GM12891 (cell line): ENCODE measurements around the gene TNFRSF13B.
"Not testable (repeated sequence)": the region's sequence is repeated elsewhere in the genome, so short reads cannot be mapped to it uniquely, and the experiment has no call there.

Experiments
- DNase-seq: peaks from one replicate; pipeline ENCODE4 v3.0.0; 2011; ENCODE audit warnings: low spot score; ENCODE audit not compliant: insufficient read length
- FAIRE-seq: peaks from 2 replicates; lab custom pipeline; 2011; peaks lifted over from hg19 to GRCh38; lab: Jason Lieb, UNC
- PAX5 ChIP-seq: IDR thresholded peaks from 2 replicates; pipeline ENCODE4 v1.6.1; 2011; ENCODE audit warnings: low read length, moderate library complexity, mild to moderate bottlenecking; ENCODE audit not compliant: insufficient read depth, severe bottlenecking
- POLR2A ChIP-seq: IDR thresholded peaks from 2 replicates; pipeline ENCODE4 v1.6.1; 2011; ENCODE audit warnings: low read depth, low read length, control low read depth
- POLR2AphosphoS5 ChIP-seq: IDR thresholded peaks from 2 replicates; pipeline ENCODE4 v1.6.1; 2011; ENCODE audit warnings: low read depth, low read length, control low read depth
- POU2F2 ChIP-seq: IDR thresholded peaks from 2 replicates; pipeline ENCODE4 v1.6.1; 2011; ENCODE audit warnings: low read depth, mild to moderate bottlenecking, control low read depth, low read length, moderate library complexity
- SPI1 ChIP-seq: IDR thresholded peaks from 2 replicates; pipeline ENCODE4 v1.6.1; 2011; ENCODE audit warnings: low read depth, low read length, control low read depth
- TAF1 ChIP-seq: IDR thresholded peaks from 2 replicates; pipeline ENCODE4 v1.6.1; 2011; ENCODE audit warnings: low read depth, low read length, control low read depth

TNFRSF13B gene

GRCh38 chr17:17015230-17015629, 43.3 kb upstream of the TNFRSF13B start:
- no peak for TF ChIP-seq SPI1
- TF ChIP-seq POU2F2, result no peak
- TF ChIP-seq POLR2A, result no peak
- no peak for TF ChIP-seq TAF1
- no peak for TF ChIP-seq PAX5
- no peak for TF ChIP-seq POLR2AphosphoS5
- FAIRE-seq (no peak), DNase-seq (no peak)

GRCh38 chr17:17014748-17015124, 42.8 kb upstream of the TNFRSF13B start:
- not testable (repeated sequence) for FAIRE-seq, DNase-seq

- not testable (repeated sequence) for FAIRE-seq
These were observed 42.2 kb upstream of the TNFRSF13B start for GRCh38 chr17:17013828-17014747.

DNA sequence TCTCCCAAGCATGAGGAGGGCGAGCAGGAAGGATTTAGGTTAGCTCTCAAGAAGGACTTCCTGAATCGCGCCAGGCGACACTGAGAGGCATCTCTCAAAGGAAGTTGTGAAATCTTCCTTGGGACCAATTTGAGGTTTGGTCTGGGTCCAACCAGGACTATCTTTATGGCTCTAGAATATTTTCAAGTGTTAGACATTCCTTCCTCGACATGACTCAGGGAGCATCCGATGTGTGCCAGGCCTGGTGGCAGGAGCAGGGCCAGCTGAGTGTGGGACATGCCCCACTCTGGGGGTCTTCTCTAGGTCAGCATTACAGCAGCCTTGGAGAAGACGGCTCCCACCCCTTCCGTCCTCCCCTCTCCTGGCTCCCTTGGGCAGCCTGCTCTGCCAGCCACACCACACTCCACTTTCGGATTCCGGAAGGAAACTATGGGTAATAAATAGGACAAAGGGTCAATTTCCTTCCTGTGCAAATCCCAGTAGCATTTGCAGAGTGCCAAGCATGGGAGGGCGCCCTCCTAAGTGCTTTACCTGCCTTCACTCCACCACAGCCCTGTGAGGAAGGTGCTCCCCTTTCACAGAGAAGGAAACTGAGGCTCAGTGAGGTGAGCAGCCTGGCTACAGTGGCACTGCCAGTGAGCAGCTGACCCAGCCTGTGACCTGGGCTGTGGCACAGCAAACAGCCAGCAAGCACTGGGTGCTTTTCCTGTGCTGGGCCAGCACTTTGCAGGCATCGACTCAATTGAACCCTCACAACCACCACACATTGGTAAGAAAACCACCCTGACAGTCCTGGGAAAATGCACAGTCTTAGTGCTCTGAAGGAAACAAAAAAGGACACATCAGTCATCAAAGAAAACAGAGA, 39.4 kb upstream of the TNFRSF13B start:
- not testable (repeated sequence) for DNase-seq, FAIRE-seq

More at GRCh38 chr17:17013828-17014747, 42.2 kb upstream of the TNFRSF13B start:
- not testable (repeated sequence) for DNase-seq

GRCh38 chr17:17010545-17011034, 38.7 kb upstream of the TNFRSF13B start:
- not testable (repeated sequence) for DNase-seq, FAIRE-seq

- not testable (repeated sequence) for DNase-seq
- FAIRE-seq, result peak; percentile 68
These were observed 38.1 kb upstream of the TNFRSF13B start for GRCh38 chr17:17009972-17010371.

GRCh38 chr17:17008621-17009397, 36.9 kb upstream of the TNFRSF13B start:
- FAIRE-seq, DNase-seq: not testable (repeated sequence)

DNA sequence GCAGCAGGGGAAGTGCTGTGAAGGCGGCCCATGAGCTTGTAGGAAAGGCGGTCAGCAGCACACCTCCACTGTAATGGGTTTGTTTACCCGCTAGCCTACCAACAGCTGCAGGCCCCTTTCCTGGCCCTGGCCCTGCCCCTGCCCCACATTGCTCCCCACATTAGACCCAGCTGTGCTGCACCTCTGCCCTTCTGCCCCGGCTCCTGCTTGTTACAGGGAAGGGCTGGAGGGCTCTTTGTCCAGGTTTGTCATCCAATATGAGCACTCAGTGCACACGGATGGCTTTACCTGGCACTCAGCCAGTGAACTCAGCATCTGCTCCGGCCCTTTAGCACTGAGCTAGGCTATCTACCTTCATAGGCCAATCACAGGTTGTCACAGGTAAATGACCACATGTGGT, 36.0 kb upstream of the TNFRSF13B start:
- not testable (repeated sequence) for DNase-seq, FAIRE-seq

- FAIRE-seq, DNase-seq: not testable (repeated sequence)
These were observed 33.2 kb upstream of the TNFRSF13B start for GRCh38 chr17:17004997-17005614.

GRCh38 chr17:17004251-17004996, 32.5 kb upstream of the TNFRSF13B start:
- FAIRE-seq (peak; percentile 31), DNase-seq (no peak)
- TF ChIP-seq POLR2A, result no peak
- no peak for TF ChIP-seq POLR2AphosphoS5

GRCh38 chr17:17002731-17003715, 31.1 kb upstream of the TNFRSF13B start:
- not testable (repeated sequence) for DNase-seq, FAIRE-seq
